Kidney tubule cell (primary cell): ENCODE measurements around the gene RABEP1.

Experiments used
- DNase-seq: peaks from one replicate; pipeline ENCODE4 v3.0.0-alpha.2; 2018; ENCODE audit warnings: low spot score

Gene RABEP1

GRCh38 chr17:5272322-5272721 is 9.8 kb upstream of the RABEP1 start:
- DNase-seq = peak; percentile 9

- DNase-seq = peak; percentile 30
Observed at GRCh38 chr17:5282642-5283217, 646 bp downstream of the RABEP1 start.

DNA sequence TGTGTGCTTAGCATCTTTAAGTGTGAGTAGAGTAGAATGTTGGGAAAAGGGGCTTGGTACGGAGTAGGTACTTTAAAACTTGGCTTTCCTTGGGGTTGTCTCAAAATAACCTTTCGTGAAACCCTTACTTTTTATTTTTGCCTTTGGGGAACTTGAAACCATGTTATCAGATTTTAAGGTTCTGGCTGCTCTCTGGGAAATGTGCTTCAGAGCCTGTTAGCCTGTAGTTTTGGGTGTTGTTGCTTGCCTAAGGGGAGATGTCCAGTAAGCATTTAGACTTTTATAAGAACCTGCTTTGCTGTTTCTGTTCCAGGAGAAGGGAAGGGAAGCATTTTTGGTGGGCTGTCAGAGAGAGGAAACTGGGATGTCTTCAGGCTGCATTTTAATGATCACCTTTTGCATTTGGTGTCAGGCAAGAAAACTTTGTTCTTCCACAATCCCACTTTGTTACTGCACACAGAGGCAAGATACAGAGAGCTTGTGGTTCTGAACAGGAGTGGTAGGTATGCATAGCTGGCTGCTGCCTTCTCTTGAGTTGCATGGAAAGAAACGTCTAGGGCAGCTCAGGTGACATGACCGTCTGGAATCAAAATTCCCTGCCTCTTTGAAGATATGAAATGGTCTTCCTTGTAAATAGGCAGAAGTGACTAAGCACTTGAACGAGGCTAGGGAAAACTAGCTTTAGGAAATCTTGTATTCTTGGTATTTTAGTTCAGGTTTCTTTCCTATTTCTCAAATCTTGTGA is 1.7 kb downstream of the RABEP1 start:
- DNase-seq = peak; percentile 48

DNA sequence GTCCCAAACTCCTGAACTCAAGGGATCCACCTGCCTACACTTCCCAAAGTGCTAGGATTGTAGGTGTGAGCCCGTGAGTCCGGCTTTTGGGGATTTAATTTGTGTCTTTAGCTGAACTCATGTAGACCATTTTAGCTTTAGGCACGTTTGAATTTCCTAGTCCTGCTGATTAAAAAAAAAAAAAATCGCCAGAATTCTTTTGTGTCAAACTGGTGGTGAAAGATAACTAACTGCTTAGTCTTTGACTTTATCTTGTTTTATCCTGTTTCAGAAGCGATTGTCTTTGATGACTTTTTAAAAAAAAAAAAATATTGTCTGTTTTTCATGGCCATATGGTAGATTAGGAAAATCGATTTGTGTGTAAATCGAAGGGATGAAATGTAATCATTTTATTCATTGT is 2.6 kb downstream of the RABEP1 start:
- DNase-seq = no peak

GRCh38 chr17:5286846-5287245 is 4.8 kb downstream of the RABEP1 start:
- DNase-seq = no peak

GRCh38 chr17:5291683-5292350 is 9.7 kb downstream of the RABEP1 start:
- DNase-seq = no peak

DNA sequence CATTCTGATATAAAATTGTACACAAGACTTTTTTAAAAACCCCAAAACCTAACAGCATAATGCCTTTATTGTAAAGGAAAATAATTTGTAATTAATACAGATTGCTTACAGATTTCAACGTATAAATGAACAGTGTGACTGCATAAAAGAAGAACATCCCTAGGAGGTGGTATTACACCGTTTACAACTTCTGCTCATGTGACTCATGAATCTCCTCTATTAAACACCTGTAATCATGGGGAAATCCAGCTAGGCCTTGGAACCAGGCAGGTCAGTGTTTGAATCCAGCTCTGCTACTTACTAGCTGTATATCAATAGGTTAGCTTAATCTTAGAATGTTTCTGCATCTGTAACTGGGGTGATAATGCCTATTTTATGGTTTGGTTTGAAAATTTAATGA is 15.2 kb downstream of the RABEP1 start:
- peak; percentile 45 for DNase-seq

DNA sequence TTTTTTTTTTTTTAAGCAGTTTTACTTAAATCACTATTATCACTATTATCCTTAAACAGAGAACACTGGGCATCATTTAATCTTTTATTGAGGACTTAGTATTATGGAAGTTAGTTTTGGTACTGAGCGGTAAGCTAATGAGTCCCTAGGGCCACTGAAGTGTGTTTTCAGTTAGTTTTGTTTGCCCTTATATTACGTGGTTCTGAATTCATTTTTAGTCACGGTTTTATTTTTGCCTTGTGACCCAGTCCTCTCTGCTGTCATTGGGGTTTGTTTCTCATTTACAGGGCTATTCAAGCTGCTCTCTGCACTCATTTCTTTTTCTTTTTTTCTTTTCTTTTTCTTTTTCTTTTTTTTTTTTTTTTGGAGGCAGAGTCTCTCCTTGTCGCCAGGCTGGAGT is 17.3 kb downstream of the RABEP1 start:
- no peak for DNase-seq

GRCh38 chr17:5304636-5305035 is 22.6 kb downstream of the RABEP1 start:
- no peak for DNase-seq

DNA sequence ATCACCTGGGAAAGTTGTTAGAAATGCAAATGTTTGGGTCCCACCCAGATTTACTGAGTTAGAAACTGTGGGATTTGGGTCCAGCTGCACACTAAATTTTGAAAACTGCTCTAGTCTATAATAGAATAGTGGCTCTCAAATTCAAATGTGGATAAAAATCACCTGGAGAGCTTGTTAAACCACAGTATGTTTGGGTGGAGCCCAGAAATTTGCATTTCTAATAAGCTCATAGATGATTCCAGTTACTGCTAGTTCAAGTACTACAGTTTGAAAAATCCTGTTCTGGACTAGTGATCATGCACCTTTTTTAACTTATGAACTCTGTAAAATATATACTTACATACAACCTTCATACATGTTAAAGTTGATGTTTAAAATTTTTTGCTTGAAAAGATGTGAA is 27.8 kb downstream of the RABEP1 start:
- DNase-seq = no peak

- DNase-seq = no peak
Observed at GRCh38 chr17:5325851-5326250, 43.8 kb downstream of the RABEP1 start.

DNA sequence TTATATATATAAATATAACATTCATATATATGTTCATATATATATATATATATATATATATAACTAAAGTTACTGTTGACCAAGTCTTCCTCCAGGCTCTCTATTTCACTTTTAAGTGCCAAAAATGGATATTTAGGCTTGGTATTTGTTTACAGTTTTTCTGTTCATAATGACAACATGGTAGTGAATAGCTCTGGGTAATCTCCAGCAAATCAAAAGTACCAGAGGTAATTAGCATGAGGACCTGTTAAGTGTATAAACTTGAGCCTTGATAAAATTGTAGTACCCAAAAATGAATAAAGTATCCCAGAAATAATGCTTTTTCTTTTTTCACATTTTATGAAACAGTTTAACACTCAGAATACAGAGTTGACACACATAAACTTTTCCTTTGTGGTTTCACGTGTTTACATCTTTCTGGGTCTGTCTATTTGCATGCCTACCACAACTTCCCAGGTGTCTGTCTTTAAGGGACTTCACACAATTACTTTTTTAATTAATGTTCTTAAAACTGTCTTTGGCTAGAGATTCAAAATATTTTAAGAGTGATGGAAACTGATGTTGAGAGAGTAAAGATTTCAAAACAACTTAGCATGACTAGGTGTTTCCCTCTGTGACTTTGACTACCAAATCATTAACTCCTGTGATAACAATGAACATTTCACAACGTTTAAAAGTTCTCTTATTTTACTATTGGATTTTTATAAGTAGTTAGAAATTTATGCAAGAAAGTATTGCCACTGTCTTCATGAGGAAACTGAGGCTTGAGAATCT is 47.9 kb downstream of the RABEP1 start:
- DNase-seq = no peak

DNA sequence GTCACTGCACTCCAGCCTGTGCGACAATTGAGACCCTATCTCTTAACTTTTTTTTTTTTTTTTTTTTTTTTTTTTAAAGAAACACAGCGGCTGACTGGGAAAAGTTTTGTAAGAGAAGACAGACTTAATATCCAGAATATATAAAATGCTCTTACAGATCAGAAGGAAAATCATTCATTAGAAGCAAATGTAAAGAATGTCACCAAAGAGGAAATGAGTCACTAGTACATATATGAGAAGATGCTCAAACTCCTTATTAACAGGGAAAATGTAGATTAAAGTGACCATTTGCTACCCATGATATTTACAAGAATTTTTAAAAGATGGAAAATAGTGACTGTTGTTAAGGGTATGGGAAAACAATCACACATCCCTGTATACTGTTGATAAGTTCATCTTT is 48.9 kb downstream of the RABEP1 start:
- DNase-seq = no peak

DNA sequence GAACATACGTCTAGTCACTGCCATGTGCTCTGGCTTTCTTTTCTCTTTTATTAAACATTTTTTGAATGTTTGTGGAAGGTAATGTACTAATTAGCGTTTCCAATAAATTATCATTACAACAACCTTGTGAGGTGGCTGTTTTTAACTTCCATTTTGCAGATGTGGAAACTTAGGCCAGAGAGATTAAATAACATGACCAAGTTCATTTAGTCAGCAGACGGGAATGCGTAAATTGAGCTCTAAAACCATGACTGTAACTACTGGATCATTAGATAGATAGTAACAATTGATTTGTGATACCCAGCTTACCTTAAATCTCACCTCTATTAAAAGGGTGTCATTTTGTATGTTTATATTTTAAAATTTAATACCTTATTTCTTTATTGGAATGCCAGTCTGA is 49.4 kb downstream of the RABEP1 start:
- DNase-seq = no peak

DNA sequence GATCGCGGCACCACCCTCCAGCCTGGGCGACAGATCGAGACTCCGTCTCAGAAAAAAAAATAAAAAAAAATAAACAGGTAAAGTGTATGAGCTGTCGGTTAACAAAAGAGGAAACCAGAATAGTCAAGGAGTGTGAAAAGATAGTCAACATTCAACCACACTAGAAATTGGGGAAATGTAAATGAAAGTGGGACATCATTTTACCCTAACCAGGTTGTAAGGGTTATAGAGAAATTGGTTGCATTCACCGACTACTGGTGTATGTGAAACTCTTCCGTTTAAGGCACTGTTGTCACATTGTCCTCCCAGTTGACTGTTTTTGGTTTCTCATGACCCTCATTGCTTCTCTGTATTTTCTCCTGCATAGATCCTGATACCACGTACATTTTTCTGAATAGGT is 62.8 kb downstream of the RABEP1 start:
- no peak for DNase-seq

GRCh38 chr17:5352681-5353289 is 70.7 kb downstream of the RABEP1 start:
- no peak for DNase-seq

GRCh38 chr17:5354310-5354709 is 72.2 kb downstream of the RABEP1 start:
- DNase-seq = no peak

- no peak for DNase-seq
Observed at GRCh38 chr17:5354886-5355415, 72.9 kb downstream of the RABEP1 start.

- no peak for DNase-seq
Observed at GRCh38 chr17:5355421-5356129, 73.5 kb downstream of the RABEP1 start.

- DNase-seq = no peak
Observed at GRCh38 chr17:5361426-5361825, 79.3 kb downstream of the RABEP1 start.

DNA sequence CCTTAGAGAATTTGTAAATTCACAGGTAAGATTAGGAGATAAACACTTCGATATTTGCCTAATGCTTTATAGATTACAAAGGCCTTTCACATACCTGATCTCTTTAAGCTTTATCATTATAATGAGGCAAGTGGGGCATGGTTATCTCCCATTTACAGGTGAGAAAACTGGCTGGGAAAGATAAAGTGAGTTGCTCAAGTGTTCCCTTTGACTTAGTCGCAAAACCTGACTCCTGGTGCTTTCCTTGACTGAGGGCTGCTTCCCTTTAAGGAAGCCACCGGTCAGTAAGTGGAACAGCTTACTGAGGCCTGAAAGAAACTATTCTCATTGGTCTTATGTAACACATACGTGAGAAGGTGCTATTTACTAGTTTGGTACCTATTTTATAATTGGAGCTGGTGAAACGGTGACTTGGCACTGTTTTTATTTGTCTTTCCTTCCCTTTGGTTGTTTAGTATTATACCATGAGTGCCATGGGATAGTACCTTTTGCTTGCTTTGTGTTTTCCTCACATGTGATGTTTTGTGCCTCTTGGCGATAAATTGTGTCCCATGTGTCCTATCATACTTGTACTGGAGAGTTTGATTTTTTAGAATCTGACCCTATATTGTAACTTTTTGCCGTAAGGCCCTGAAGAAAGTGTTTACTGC is 80.2 kb downstream of the RABEP1 start:
- no peak for DNase-seq
